NCI-H524 treated with DMSO at 0.1 percent for 48 hours (cell line): ENCODE data around the gene SYNE1.
"Not testable (repeated sequence)": the region's sequence is repeated elsewhere in the genome, so short reads cannot be mapped to it uniquely, and the experiment has no call there.

Experiments used
- DNase-seq: peaks from one replicate; lab custom pipeline; 2025; lab: John Stamatoyannopoulos, UW

The SYNE1 gene

GRCh38 chr6:152372945-152373344 is 264.2 kb downstream of the SYNE1 start:
- no peak for DNase-seq

GRCh38 chr6:152371775-152372174 is 265.4 kb downstream of the SYNE1 start:
- DNase-seq = no peak

- peak; percentile 60 for DNase-seq
Observed at GRCh38 chr6:152368751-152369624, 268.2 kb downstream of the SYNE1 start.

- DNase-seq = no peak
Observed at GRCh38 chr6:152364866-152365265, 272.3 kb downstream of the SYNE1 start.

- peak; percentile 89 for DNase-seq
Observed at GRCh38 chr6:152360034-152360433, 277.1 kb downstream of the SYNE1 start.

GRCh38 chr6:152356662-152357061 is 280.5 kb downstream of the SYNE1 start:
- peak; percentile 38 for DNase-seq

- no peak for DNase-seq
Observed at GRCh38 chr6:152356016-152356415, 281.1 kb downstream of the SYNE1 start.

GRCh38 chr6:152355166-152355565 is 282.0 kb downstream of the SYNE1 start:
- peak; percentile 15 for DNase-seq

GRCh38 chr6:152353440-152353839 is 283.7 kb downstream of the SYNE1 start:
- no peak for DNase-seq

- DNase-seq = no peak
Observed at GRCh38 chr6:152351742-152352141, 285.4 kb downstream of the SYNE1 start.

- no peak for DNase-seq
Observed at GRCh38 chr6:152351110-152351509, 286.1 kb downstream of the SYNE1 start.

- no peak for DNase-seq
Observed at GRCh38 chr6:152348116-152348515, 289.0 kb downstream of the SYNE1 start.

GRCh38 chr6:152343735-152344360 is 293.3 kb downstream of the SYNE1 start:
- DNase-seq = no peak

GRCh38 chr6:152341596-152341995 is 295.6 kb downstream of the SYNE1 start:
- DNase-seq = no peak

- peak; percentile 62 for DNase-seq
Observed at GRCh38 chr6:152338335-152339125, 298.6 kb downstream of the SYNE1 start.

GRCh38 chr6:152334555-152334954 is 302.6 kb downstream of the SYNE1 start:
- DNase-seq = no peak

- DNase-seq = no peak
Observed at GRCh38 chr6:152330961-152331360, 306.2 kb downstream of the SYNE1 start.

GRCh38 chr6:152329638-152330448 is 307.3 kb downstream of the SYNE1 start:
- no peak for DNase-seq

- not testable (repeated sequence) for DNase-seq
Observed at GRCh38 chr6:152328200-152328599, 309.0 kb downstream of the SYNE1 start.

- no peak for DNase-seq
Observed at GRCh38 chr6:152323376-152323775, 313.8 kb downstream of the SYNE1 start.

- DNase-seq = no peak
Observed at GRCh38 chr6:152318278-152318677, 318.9 kb downstream of the SYNE1 start.

- no peak for DNase-seq
Observed at GRCh38 chr6:152316024-152316423, 321.1 kb downstream of the SYNE1 start.
